Measurements from ENCODE around the gene FAIM.

FAIM gene

DNA sequence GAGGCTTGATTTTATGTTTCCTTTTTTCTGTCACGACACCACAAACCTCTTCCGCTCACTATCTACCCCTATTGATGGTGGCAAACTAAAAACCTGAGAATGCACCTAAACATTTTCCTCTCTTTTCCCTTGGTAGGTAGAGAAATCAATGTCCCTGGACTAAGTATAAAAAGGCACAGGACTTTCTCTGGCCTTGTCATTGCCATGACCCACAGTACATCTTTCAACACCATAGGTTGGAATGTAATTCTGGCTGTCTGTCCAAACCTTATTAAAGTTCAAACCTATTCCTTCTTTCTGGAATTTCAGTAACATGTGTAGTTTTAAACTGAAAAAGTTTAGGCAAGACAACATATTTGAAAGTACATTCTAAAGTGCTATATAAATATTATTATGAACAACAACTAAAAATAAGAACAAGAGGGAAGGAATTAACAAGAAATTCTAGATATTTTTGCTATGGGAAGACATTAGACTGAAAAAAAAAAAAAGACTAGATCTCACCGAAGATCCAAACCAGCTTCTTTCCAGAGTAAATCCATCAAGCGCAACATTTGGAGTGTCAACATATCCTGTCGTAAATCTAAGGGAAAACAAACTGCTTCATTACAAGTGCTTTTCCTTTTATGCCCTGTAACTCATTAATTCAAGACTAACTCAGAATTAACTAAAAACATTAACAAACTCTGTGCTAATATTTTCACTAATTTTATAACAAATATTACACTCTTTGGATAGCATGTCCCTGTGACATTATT is 73.1 kb downstream of the FAIM start:
- DNase-seq: no peak

DNA sequence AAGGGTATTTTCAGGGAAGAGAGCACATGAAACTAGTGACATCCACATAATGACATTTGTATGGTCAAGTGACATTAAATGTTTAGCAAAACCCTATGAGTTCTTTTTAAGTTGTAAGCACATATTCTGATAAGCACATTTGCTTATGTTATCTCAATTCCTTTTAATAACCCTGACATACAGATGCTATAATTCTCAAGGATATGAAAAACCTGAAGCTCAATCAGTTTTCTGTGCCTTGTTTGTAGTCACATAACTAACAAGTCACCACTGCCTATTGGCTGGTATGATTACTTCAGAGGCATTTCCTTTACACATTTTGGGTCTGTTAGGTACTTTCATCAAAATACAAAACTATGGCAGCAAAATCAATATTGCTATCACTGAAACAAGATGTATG is 74.1 kb downstream of the FAIM start:
- no peak for DNase-seq
